AG08395 (cell line): ENCODE measurements around the gene NAV1.
"Not testable (repeated sequence)": the region's sequence is repeated elsewhere in the genome, so short reads cannot be mapped to it uniquely, and the experiment has no call there.

Experiments used
- DNase-seq: peaks from one replicate; pipeline ENCODE4 v3.0.0; 2012; ENCODE audit warnings: mixed read lengths, low spot score

Gene NAV1

DNA sequence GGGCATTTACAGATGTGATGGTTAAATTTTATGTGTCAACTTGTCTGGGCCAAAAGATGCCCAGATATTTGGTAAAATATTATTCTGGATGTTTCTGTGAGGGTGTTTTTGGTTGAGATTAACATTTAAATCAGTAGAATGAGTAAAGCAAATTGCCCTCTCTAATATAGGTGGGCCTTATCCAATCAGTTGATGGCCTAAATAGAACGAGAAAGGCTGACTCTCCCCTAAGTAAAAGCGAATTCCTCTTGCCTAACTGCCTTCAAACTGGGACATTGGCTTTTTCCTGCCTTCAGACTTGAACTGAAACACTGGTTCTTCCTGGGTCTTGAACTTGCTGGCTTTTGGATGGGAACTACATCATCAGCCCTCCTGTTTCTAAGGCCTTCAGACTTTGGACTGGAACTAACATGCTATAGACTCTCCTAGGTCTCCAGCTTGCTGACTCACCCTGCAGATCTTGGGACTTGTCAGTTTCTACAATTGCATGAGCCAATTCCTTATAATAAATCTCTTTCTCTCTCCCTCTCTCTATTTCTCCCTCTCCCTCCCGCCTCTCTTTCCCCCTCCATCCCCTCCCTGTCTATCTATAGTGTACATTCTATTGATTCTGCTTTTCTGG, 10.2 kb upstream of the NAV1 start:
- DNase-seq: no peak

DNA sequence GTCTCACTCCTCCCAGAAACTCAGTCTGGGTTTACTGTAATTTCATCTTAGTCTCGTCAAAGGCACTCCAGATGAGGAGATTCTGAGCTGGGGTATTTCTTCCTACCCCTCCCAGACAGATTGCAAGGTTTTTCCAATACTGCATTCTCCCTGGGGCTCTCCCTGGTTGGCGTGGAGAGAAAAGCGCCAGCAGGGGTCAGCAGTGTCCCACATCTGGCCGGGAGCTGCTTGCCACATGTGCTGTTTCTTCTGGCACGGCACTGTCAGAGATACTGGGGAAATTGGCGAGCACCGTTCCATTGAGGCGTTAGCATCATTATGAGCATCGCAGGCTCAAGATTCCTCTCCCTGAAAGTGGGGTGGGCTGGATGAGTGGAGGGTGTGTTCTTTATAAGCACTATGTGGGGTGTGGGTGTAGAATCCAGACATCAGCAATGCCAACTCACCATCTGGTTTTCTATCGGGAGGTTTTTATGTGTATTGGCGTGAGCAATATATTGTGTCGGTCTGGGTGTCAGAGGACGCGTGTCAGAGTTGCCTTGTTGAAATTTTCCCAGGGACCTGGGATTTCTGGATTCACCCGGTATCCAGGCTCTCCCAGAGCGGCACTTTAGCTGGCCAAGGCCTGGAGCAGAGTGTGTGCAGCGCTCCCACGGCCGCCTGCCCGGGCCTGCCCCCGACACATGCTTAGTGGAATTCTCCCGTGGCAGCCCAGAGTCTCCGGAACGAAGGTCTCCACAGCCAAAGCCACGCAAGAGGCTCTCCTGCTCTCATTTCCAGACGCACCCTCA, 8.0 kb upstream of the NAV1 start:
- peak; percentile 94 for DNase-seq

DNA sequence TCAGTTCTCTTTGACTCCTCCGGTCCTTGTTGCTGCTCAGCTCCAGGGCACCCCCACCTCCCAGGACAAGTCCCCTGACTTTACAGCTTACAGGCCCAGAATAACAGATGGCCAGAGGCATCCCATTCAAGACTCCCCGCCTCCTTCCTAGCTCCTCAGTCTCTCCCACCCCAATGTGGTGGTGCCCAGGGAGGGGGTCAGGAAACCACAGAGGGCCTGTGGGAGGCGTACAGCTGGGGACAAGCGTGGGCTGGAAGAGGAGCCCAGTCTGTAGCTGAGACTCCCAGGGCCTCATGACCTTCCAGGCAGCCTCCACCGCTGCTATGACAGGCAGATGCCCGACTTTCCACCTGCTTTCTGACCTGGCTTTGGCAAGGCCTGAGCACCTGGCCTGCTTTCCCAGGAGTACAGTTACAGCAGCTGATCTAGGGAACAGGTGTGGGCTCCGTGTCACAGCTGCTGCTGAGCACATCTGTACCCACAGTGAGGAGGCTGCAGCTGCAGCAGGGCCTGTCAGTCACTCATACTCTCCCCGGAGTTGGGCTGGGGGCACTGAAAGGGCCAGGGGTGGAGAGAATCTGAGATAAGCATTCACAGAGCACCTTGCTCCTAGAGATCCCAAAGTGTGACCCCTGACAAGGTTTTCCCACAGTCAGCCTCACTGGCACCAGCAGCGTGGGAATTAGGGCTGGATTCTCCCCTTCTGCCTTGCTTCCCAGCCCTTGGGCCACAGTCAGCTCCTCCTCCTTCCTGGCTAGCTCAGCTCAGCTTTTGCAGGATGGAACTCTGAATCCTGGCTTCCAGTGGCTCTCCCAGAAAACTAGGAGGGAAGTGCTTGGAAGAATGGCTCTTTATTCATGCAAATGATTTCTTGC, 7.1 kb upstream of the NAV1 start:
- DNase-seq: no peak

DNA sequence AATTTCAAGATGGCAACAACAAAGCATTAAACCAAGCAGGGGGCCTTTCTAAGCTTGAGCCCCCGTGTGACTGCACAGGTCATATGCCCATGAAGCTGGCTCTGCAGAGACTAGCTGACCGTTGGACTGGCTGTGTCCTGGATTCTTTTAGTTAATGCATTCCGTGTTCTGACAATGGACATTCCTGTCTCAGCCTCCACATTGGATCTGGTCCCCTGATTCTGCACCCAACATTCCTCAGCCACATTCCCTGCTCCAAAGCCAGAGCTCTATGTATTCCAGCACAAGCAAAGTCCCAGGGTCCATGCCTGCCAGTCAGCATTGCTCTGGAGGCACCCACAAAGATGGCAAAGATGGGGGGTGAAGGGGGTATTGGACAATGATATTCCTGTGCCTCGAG, 5.1 kb upstream of the NAV1 start:
- DNase-seq: no peak

DNA sequence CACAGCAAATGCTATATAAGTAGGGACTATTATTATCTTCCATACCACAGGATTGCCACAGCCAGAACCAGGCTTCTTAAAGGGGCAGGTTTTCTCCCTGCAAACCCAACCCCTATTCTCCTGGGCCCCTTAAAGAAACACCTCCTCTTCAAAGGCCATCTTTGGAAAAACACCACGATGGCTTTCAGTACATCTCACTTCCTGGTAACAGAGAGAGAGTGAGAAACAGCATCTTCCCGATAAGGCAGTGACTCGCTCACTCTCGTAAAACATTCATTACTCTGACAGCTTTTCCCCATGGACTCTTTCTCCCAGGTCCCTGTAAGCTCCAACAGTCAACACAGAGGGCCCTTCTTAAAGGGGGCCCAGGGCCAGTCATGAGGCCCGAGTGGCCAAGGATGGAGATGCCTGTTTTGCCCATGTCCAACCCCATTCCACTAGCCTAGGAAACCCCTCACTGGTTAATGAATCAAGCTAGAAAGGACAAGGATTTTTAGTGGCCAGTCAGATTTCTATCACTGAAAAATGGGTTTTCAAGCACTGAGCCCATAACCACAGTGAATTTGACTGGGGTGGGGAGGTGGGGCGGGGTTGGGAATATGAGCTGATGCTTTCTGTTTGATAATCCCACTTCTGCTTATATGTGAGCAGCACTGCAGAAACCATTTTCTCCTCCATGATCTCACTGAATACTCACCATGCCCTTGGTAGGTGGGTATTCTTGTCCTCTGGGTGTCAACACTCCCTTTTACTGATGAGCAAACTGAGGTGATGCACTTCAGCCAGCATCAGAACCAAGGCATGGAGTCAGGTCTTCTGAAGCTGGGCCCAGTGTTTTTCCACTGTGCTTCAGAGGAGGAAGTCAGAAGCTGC, 3.6 kb upstream of the NAV1 start:
- no peak for DNase-seq

DNA sequence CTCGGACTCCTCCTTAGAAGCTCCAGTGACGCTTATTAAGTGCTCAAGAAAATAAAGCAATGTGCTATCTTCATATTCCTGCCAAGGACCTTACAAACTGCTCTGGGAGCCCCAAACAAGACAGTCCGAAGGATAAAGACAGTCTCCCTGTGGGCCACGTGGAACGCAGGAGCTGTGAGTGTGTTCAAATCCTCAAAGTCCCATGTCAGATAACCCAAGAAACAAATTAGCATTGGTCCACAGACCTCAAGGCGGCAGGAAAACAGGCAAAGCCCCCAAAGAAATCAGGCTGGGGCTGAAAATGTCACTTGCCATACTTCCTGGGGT, 3.0 kb upstream of the NAV1 start:
- DNase-seq: no peak

DNA sequence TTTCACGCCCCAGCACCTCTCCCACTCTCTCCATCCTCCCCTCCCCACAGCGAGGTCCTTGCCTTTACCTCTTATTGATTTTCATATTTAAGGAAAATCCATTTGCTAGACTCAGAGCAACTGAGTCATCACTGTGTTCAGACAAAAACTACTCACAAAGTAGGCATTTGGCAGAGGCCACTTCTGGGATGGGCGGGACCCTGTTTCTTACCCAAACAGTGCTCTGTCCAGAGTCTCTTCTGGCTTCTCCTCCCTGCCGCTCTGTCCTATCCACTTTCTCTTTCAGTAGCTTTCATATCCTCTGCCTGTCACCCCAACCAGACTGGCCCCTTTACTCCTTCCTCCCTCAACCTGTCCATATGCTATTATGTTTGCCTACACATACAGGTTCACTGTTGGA, 2.4 kb upstream of the NAV1 start:
- peak; percentile 88 for DNase-seq

DNA sequence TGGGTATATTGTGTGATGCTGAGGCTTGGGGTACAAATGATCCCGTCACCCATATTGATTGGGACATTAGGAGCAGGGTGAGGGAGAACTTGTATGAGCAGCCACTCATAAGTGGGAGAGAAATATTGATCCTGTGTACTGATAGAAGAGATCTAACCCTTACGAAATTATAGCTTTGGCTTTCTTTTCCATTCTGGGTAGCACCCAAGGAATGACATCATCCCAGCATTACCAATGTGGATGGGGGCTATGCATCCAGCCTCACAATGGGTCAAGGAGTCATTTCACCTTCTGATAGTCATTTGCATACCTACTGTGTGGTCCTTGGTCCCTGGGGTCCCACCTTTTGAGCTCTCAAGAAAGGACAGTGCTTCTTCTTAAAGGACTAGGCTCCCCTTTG, 1.9 kb upstream of the NAV1 start:
- no peak for DNase-seq

DNA sequence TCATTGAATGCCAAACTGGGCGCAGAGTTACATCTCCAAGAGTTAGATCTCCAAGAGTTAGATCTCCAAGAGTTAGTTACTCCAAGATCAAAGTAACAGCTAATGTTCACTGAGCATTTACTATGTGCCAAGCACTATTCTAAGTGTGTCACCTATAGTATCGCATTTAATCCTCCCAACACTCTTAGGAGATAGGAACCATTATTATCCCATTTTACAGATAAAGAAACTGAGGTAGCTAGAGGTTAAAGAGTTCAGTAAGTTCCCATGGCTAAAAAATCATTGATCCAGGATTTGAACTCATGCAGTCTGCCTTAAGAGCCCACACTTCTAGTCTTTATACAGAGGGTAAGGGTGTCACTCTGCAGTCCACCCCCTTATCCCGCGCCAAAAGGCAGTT, 1.5 kb upstream of the NAV1 start:
- no peak for DNase-seq

DNA sequence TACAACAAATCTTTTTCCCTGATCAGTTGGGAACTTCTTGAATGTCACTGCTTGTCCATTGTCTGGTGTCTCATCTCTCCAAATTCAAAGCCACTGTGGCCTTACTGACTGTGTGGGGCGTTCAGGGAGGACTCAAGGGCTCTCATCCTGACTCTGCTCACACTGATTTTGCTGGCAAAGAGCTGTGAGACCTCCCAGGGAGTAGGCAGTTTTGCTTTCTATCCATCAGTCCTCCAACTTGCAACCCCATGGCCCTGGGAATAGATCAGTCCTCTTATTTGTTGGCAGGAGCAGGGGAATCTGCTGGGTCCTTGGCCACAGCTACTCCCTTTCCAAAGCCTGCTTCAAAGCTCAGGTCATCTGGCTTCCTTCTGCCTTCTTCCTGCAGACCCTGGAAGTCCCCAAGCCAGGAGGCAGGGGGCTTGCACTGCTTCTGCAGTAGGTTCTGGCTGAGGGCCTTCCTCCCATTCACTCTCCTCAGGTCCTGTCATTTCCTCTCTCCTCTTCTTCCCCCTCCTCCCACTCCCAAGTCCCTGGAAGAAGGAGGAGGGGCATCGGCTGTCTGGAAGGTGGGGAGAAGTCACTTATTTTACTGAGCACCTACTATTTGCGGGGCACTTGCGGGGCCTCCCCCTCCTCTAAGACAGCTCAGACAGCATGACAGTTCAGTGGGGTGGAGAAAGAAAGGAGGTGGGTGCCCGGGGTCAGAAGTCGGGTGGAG, 876 bp upstream of the NAV1 start:
- no peak for DNase-seq

DNA sequence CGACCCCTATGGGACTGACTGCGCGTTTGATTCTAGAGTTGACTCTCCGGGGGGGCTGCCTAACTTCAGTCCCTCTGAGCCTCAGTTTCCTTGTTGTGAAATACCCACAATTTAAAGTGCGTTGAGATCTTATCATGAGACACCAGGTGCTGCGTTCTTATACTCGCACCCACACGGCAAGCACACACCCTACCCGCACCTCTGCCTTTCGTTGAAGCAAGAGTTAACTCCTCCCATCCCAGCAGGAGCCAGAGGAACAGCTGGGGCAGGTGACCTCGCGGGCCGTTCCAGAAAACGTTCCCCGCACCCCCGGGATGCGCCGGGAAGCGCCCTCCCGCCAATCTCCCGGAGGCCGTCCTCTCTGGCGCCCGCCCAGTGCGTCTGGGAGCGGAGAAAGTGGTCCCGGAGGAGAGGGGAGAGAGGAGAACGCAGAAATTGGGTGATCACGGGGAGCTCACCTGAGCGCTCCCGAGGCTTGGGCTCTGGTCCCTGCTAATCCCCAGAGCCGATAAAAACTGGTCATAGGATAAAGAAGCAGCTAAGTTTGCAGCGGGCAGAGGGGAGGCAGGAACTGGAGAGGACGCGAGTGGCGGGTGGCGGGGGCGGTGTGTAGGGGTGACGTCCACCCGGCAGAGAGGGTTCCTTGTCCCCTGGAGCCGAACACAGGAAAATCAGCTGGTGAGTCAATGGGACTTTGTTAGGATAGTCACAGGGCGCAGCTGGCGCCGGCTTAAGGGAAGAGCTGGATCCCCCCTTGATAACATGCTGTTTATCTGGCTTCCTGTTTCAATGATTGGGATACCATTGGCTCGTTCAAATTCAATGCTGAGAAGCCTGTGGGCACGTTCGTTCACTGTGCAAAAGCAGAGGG, 869 bp downstream of the NAV1 start:
- peak; percentile 52 for DNase-seq

DNA sequence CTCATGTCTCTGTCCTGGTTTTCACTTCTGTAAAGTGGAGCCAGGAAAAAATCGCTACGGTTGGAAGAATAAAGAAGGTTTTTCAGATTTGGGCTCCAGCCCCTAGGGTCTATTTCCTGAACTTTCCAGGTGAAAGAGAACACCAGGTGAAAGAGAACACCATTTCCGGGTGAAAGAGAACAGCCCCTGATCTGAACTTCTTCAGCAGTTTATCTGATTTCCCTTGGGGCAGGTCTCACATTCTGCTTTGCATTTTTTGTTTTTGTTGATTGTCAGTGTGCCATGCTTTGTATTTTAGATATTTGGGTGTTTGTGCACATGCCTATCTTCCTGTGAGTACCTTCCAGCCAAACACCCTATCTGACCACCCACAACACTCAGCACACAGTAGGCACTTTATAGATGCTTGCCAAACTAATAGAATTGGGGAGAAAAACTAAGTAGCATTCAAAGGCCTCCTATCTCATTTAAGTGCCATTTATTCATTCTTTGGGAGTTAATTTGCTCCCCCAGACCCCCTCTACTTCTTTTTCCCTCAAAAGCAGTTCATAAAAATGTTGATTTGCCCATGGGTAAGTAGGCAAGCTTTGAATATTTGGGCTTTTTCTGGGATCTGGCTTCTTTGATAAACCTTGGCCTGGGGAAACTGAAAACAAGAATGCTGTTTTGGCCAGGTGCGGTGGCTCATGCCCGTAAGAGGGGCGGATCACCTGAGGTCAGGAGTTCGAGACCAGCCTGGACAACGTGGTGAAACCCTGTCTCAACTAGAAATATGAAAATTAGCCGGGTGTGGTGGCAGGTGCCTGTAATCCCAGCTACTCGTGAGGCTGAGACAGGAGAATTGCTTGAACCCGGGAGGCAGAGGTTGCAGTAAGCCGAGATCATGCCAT, 2.2 kb downstream of the NAV1 start:
- DNase-seq: no peak

DNA sequence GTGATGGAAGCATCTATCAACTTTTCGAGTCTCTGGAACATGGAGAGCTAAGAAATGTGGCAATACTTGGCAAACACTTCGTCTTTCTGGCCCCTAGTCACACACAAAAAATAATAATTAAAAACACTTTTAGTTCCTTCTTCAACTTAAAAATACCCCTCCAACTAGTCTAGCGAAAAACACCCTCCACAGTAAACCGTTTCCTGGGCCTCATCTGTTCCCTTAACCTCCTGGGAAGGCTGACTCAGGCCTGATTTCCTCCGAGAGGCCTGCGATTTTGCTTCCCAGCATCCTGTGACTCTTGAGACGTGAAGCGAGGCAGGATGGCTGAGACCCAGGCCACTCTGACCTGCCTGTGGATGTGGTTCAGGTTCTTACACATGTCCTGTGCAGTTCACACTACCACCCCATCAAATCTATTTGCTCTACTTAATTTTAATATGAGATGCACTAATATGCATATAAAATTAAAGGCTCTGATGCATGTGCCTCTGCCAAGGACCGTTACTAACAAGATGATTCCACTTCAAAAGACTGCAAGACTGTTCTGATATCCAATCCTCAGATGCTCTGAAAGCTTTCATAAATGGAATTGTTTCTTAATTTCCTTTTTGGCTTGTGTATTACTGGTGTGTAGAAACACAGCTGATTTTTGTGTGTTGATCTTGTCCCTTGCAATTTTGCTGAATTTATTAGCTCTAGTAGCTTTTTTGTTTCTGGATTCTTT, 3.5 kb downstream of the NAV1 start:
- DNase-seq: peak; percentile 57

DNA sequence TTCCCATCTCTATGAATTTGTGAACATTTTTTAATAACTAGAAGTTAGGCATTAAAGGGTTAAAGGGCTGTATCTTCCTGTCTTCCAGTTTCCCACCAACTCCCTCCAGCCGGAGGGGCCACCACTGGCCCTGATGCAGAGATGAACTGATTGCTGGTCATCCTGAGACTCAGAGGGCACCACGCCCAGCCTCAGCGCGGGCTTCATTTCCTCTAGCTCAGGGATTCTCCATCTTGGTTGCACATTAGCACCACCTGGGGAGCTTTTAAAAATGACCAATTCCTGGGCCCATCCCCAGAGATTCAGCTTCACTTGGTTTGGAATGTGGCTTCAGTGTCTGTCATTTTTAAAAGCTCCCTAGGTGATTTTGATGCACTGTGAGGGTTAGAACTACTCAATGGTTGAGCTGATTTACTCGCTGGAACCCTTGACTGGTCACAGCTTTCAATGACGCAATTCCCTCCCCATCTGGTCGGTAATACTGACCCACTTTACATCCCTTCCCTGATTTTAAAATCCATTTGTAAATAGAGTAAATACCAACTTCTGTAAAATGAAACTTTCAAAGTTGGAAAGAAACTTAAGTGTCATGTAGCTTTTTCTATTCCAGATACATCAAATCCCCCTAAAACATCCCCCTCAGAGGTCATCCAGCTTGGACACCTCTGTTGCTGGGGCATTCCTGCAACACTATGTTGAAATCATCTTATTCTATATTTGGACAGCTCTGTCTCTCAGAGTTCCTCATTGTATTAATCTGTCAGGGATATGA, 5.1 kb downstream of the NAV1 start:
- DNase-seq: no peak

DNA sequence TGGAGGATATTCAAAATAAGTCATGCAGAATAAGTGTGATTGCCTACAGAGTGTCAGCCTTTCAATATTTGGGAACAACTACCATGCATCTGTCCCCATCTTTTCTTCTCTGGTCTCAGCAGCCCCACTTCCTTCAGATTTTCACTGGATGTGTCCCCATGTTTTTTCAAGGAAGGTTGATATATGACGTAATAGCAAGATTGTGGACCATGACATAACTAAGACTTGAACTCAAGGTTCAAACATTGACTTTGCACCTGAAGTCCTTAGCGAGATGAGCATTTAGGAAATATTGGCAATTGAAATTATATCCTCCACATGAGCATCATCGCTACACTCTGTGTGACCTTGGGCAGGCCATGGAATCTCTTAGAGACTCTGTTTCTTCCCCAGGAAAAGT, 5.8 kb downstream of the NAV1 start:
- no peak for DNase-seq

DNA sequence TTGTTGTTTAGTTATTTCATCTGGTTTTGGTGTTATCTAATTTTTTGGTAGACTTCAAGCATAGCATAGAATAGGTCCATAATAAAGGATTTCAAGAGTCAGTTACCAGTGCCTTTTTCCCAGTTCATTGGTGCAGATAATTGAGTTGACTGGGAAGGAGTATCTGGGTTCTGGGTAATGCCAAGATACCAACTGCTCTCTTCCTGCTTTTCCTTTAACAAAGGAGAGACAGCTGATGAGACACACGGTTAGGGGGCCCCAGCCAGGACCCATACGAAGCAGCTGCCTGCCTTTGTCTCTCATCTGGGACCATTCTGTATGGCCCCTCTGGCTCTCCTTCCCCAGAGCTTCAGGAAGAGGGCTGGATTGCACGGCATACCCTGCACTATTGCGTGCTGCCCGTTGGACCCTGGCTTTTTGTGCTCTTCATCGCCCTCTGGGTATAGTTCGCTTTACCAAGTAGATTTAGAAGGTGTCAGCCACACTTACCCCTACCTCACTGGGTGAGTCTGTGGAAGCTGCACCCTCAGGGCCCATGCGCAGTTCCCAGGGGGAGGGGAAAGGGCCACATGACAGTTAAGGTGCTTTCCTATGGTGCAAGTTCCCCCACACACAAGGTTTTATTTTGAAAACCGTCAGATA, 7.0 kb downstream of the NAV1 start:
- no peak for DNase-seq

DNA sequence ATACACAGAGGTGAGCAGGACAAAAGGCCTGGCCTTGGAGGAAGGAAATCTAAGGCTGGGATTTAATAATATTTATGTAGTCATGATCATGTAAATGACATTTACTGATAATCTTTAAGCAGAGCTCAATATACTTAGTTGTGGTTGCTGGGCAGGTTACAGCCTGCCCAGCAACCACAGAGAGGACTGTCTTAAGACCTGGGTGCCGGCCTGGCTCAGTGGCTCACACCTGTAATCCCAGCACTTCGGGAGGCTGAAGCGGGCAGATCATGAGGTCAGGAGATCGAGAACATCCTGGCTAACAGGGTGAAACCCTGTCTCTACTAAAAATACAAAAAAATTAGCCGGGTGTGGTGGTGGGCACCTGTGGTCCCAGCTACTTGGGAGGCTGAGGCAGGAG, 10.6 kb downstream of the NAV1 start:
- DNase-seq: not testable (repeated sequence)
